ENCODE data around the gene FABP3. TPM values are rescaled to one million over a fixed set of nuclear protein-coding genes. Genes with fewer than 3 reads are reported as not detected.
A peak's percentile ranks its signal among the peaks of the same experiment; 100 is the strongest.

FABP3 gene
- total and polyA plus RNA-seq, 2 donors (not counting 1 experiment from before 2014, with no cell fraction given), result 275 to 554 TPM

DNA sequence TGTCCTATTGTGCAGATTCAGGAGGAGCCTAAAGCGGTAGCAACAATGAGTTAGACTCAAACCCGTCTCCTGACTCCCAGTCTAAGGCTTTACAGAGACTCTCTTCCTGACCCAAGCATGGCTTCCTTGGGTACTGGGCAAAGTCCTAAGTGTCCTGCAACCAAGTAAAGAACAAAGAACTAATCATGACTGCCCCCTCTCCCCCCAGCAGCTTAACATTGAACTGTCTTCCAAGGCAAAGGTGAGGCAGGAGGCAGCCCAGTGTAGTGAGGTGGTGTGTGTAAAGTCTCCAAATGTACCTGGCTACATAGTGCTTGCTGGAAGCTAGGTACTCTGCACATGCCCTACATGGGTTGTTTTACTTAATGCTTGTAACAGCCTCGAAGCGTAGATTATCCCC, 2.3 kb downstream of the FABP3 start:
- Histone ChIP-seq H3K27me3 (ENCODE audit: control insufficient read depth, insufficient read depth, low read length) (no peaks in the 10 kb centered on the region), H2AFZ (ENCODE audit: low read length) (no peak overlapping the region), H3K79me2 (ENCODE audit: control insufficient read depth, insufficient read depth, low read length) (no peaks in the 10 kb centered on the region), H3K4me3 (replicated peaks in 1 of 4; ENCODE audit: control extremely low read depth in 1 of 4, insufficient read depth in 1 of 4, low read depth in 3 of 4, low read length in 4 of 4) (peak overlapping the region in 2 of 4 experiments; percentile 48 to 64), H3K9ac (ENCODE audit: insufficient read depth, low read length) (no peak overlapping the region), H3K36me3 (ENCODE audit: control insufficient read depth, insufficient read depth, low read length) (peaks cover 2% of the 10 kb centered on the region), H3K9me3 (ENCODE audit: control insufficient read depth, insufficient read depth, low read depth, low read length) (no peaks in the 10 kb centered on the region), H3K4me2 (ENCODE audit: extremely low read depth, insufficient read depth, low read length) (no peak overlapping the region), H3K27ac (ENCODE audit: insufficient read depth, low read length) (no peak overlapping the region), H3K4me1 (ENCODE audit: control insufficient read depth, extremely low read depth, insufficient read depth, low read length) (peaks cover 25% of the 10 kb centered on the region), H4K20me1 (ENCODE audit: control insufficient read depth, extremely low read depth, insufficient read depth, low read length) (no peaks in the 10 kb centered on the region)
- no peak for DNase-seq (ENCODE audit: low read depth in 2 of 2)
- TF ChIP-seq EZH2 (IDR thresholded peaks at IDR 0.05; ENCODE audit: low read length, missing control alignments), result no peak
- TF ChIP-seq, protein P1, sequence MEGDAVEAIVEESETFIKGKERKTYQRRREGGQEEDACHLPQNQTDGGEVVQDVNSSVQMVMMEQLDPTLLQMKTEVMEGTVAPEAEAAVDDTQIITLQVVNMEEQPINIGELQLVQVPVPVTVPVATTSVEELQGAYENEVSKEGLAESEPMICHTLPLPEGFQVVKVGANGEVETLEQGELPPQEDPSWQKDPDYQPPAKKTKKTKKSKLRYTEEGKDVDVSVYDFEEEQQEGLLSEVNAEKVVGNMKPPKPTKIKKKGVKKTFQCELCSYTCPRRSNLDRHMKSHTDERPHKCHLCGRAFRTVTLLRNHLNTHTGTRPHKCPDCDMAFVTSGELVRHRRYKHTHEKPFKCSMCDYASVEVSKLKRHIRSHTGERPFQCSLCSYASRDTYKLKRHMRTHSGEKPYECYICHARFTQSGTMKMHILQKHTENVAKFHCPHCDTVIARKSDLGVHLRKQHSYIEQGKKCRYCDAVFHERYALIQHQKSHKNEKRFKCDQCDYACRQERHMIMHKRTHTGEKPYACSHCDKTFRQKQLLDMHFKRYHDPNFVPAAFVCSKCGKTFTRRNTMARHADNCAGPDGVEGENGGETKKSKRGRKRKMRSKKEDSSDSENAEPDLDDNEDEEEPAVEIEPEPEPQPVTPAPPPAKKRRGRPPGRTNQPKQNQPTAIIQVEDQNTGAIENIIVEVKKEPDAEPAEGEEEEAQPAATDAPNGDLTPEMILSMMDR (conservative IDR thresholded peaks at IDR 0.05 in 1 of 2, IDR thresholded peaks at IDR 0.05 in 1 of 2; ENCODE audit: low read depth in 1 of 2, low read length in 2 of 2), result no peak

DNA sequence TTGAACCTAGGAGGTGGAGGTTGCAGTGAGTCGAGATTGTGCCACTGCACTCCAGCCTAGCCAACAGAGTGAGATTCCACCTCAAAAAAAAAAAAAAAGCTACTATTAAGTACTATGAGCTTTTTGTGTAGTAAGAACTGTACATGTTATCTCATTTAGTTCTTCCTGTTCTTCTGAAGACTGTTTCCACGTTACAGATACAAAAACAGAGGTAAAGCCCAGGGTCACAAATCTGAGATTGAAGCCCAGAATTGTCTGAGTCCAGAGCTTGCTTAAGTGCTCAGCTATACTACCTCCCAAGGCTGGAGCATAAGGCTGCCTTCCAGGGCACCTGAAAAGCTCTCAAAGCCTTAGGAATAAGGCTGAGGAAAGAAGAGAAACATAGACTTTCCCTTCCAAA, 2.9 kb downstream of the FABP3 start:
- no peak overlapping the region for H3K9ac ChIP-seq (ENCODE audit: insufficient read depth, low read length)
- H2AFZ ChIP-seq (ENCODE audit: low read length), result no peak overlapping the region
- peaks cover 25% of the 10 kb centered on the region for H3K4me1 ChIP-seq (ENCODE audit: control insufficient read depth, extremely low read depth, insufficient read depth, low read length)
- no peaks in the 10 kb centered on the region for H3K27me3 ChIP-seq (ENCODE audit: control insufficient read depth, insufficient read depth, low read length)
- no peak overlapping the region for H3K4me2 ChIP-seq (ENCODE audit: extremely low read depth, insufficient read depth, low read length)
- H3K9me3 ChIP-seq (ENCODE audit: control insufficient read depth, insufficient read depth, low read depth, low read length), result no peaks in the 10 kb centered on the region
- no peak for DNase-seq (ENCODE audit: low read depth in 2 of 2)
- H3K4me3 ChIP-seq (replicated peaks in 1 of 4; ENCODE audit: control extremely low read depth in 1 of 4, insufficient read depth in 1 of 4, low read depth in 3 of 4, low read length in 4 of 4), result peak overlapping the region in 2 of 4 experiments; percentile 48 to 64
- no peak overlapping the region for H3K27ac ChIP-seq (ENCODE audit: insufficient read depth, low read length)
- TF ChIP-seq, protein P1 (conservative IDR thresholded peaks at IDR 0.05 in 1 of 2, IDR thresholded peaks at IDR 0.05 in 1 of 2; ENCODE audit: low read depth in 1 of 2, low read length in 2 of 2), result no peak
- no peak for TF ChIP-seq EZH2 (IDR thresholded peaks at IDR 0.05; ENCODE audit: low read length, missing control alignments)
- H3K36me3 ChIP-seq (ENCODE audit: control insufficient read depth, insufficient read depth, low read length), result peaks cover 6% of the 10 kb centered on the region
- H4K20me1 ChIP-seq (ENCODE audit: control insufficient read depth, extremely low read depth, insufficient read depth, low read length), result no peaks in the 10 kb centered on the region
- H3K79me2 ChIP-seq (ENCODE audit: control insufficient read depth, insufficient read depth, low read length), result no peaks in the 10 kb centered on the region

DNA sequence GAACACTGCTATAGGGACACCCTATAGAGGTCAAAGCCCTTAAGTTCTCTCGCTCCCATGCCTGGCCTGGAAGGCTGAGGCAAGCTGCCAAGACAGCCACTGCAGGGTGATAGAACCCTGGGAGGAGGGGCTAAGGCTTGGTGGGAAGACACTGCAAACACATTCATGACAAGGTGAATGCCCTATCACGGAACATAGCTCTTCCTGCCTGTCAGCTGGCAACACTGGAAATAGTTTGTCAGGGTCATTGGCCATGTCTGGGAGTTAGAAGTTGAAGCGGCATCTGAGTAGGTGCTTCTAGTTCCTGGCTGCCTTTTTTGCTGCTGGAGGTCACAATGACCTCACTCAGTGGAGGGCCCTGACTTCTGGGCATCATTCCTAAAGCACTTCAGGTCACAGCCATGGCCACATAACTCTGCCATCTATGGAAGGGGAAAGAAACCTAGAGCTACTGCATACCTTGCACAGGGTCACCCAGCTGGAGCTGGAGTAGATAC, 4.2 kb downstream of the FABP3 start:
- TF ChIP-seq, protein P1 (conservative IDR thresholded peaks at IDR 0.05 in 1 of 2, IDR thresholded peaks at IDR 0.05 in 1 of 2; ENCODE audit: low read depth in 1 of 2, low read length in 2 of 2), result no peak
- TF ChIP-seq EZH2 (IDR thresholded peaks at IDR 0.05; ENCODE audit: low read length, missing control alignments), result no peak
- H3K4me2 ChIP-seq (ENCODE audit: extremely low read depth, insufficient read depth, low read length), result no peak overlapping the region
- H3K36me3 ChIP-seq (ENCODE audit: control insufficient read depth, insufficient read depth, low read length), result peaks cover 9% of the 10 kb centered on the region
- H4K20me1 ChIP-seq (ENCODE audit: control insufficient read depth, extremely low read depth, insufficient read depth, low read length), result no peaks in the 10 kb centered on the region
- no peak overlapping the region for H3K4me3 ChIP-seq (replicated peaks in 1 of 4; ENCODE audit: control extremely low read depth in 1 of 4, insufficient read depth in 1 of 4, low read depth in 3 of 4, low read length in 4 of 4)
- H3K9ac ChIP-seq (ENCODE audit: insufficient read depth, low read length), result no peak overlapping the region
- H3K27ac ChIP-seq (ENCODE audit: insufficient read depth, low read length), result no peak overlapping the region
- no peaks in the 10 kb centered on the region for H3K27me3 ChIP-seq (ENCODE audit: control insufficient read depth, insufficient read depth, low read length)
- H3K9me3 ChIP-seq (ENCODE audit: control insufficient read depth, insufficient read depth, low read depth, low read length), result no peaks in the 10 kb centered on the region
- no peak overlapping the region for H2AFZ ChIP-seq (ENCODE audit: low read length)
- no peaks in the 10 kb centered on the region for H3K79me2 ChIP-seq (ENCODE audit: control insufficient read depth, insufficient read depth, low read length)
- no peak for DNase-seq (ENCODE audit: low read depth in 2 of 2)
- peaks cover 16% of the 10 kb centered on the region for H3K4me1 ChIP-seq (ENCODE audit: control insufficient read depth, extremely low read depth, insufficient read depth, low read length)

Data from fibroblast of lung (primary cell).